ENCODE results near the gene FHDC1.

DNA sequence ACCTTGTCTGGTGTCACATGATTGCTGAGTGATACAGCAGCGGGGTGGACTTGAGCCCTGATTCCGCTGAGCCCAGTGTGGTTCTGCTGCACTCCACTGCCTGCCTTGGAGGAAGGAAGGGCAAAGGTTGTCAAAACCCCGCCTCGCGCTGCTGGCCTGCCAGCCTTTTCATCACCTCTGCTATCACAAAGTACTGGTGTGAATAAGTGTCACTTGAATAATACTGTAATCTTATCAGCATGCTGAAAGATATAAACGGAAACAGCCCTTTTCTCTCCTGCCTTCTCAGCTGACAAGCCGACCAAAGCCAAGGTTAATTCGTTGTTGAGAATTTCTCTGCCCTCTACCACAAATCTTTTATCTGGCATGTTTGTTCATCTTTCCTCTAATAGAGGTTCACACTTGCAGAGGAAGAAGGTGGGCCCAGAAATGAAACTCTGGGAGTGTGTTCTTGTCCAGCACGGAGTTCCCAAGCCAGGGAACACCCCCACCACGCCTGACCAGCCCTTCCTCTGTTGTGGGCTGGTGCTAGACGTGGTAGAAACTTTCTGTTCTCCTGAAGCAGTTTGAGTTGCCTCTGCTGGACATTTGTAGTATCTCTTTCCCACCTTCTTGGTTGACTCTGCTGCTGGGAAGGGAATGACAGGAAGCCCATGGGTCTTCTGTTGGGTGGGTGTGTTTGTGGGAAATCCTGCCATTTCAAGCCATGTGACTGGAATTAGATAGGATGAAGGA is 21.5 kb downstream of the FHDC1 start:
- peak in 1 of 2 donors; percentile 48 for TF ChIP-seq POLR2A (IDR thresholded peaks at IDR 0.05)
- TF ChIP-seq, protein P1, sequence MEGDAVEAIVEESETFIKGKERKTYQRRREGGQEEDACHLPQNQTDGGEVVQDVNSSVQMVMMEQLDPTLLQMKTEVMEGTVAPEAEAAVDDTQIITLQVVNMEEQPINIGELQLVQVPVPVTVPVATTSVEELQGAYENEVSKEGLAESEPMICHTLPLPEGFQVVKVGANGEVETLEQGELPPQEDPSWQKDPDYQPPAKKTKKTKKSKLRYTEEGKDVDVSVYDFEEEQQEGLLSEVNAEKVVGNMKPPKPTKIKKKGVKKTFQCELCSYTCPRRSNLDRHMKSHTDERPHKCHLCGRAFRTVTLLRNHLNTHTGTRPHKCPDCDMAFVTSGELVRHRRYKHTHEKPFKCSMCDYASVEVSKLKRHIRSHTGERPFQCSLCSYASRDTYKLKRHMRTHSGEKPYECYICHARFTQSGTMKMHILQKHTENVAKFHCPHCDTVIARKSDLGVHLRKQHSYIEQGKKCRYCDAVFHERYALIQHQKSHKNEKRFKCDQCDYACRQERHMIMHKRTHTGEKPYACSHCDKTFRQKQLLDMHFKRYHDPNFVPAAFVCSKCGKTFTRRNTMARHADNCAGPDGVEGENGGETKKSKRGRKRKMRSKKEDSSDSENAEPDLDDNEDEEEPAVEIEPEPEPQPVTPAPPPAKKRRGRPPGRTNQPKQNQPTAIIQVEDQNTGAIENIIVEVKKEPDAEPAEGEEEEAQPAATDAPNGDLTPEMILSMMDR (IDR thresholded peaks at IDR 0.05) = peak in 2 of 6 experiments; percentile 37 to 43

Measured in Peyer's patch (tissue), 4 donors.